Esophagus squamous epithelium (tissue), 4 donors: ENCODE results near the gene SGTB.

ENCODE experiments used
- CTCF ChIP-seq, 6 experiments: fragments of 450-650 bp in 4 of 6; fragments of 200-600 bp in 2 of 6; sonication (generic) in 2 of 6; IDR thresholded peaks; one replicate each; pipeline ENCODE4 v1.5.1; 2016 to 2019; ENCODE audit warnings: antibody characterized with exemption in 6 of 6, mild to moderate bottlenecking in 4 of 6, moderate library complexity in 4 of 6
- POLR2A ChIP-seq, 4 donors: fragments of 450-650 bp; IDR thresholded peaks; one replicate each; pipeline ENCODE4 v1.6.1; 2017; ENCODE audit warnings: antibody characterized with exemption in 4 of 4, mild to moderate bottlenecking in 4 of 4, moderate library complexity in 3 of 4

DNA sequence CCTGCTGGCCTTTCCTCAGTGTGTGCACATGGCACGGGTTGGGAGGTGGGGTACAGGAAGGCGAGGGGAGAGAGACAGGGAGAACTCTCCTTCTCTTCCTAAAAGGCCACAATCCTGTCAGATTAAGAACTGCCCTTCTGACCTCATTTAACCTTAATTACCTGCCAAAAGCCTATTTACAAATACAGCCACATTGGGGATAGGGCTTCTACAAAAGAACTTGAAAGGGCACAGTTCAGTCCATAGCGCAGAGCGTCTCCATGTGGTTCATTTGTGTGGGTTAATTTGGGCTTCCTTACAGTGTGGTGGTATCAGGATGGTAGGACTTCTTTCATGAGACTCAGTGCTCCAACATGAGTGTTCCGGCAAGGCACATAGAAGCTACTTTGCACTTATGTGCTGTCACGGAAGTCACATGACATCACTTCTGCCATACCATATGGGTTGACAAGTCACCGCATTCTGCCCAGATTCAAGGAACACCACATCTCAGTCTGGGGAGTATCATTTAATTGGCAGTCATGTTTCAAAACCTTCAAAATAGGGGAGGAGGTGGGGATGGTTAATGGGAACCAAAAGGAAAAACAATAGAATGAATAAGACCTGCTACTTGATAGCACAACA, 46.9 kb upstream of the SGTB start:
- TF ChIP-seq CTCF (IDR thresholded peaks at IDR 0.05), result no peak
- TF ChIP-seq POLR2A (IDR thresholded peaks at IDR 0.05), result no peak
